Skin epidermis (tissue), 12 donors: Measurements from ENCODE around the gene ZKSCAN1.
"Not testable (repeated sequence)": the region's sequence is repeated elsewhere in the genome, so short reads cannot be mapped to it uniquely, and the experiment has no call there.

Experiments
- H3K27ac ChIP-seq, 21 experiments: fragments of 200-600 bp; sonication (generic) in 11 of 21; one replicate each; pipeline ENCODE4 v1.5.0; 2020; ENCODE audit warnings: mild to moderate bottlenecking in 3 of 21, inconsistent platforms in 2 of 21, moderate library complexity in 2 of 21
- H3K4me3 ChIP-seq, 7 experiments: fragments of 200-600 bp; sonication (generic) in 2 of 7; one replicate each; pipeline ENCODE4 v1.5.0; 2020; ENCODE audit warnings: inconsistent platforms in 2 of 7, mild to moderate bottlenecking in 2 of 7, moderate library complexity in 1 of 7

ZKSCAN1 gene

DNA sequence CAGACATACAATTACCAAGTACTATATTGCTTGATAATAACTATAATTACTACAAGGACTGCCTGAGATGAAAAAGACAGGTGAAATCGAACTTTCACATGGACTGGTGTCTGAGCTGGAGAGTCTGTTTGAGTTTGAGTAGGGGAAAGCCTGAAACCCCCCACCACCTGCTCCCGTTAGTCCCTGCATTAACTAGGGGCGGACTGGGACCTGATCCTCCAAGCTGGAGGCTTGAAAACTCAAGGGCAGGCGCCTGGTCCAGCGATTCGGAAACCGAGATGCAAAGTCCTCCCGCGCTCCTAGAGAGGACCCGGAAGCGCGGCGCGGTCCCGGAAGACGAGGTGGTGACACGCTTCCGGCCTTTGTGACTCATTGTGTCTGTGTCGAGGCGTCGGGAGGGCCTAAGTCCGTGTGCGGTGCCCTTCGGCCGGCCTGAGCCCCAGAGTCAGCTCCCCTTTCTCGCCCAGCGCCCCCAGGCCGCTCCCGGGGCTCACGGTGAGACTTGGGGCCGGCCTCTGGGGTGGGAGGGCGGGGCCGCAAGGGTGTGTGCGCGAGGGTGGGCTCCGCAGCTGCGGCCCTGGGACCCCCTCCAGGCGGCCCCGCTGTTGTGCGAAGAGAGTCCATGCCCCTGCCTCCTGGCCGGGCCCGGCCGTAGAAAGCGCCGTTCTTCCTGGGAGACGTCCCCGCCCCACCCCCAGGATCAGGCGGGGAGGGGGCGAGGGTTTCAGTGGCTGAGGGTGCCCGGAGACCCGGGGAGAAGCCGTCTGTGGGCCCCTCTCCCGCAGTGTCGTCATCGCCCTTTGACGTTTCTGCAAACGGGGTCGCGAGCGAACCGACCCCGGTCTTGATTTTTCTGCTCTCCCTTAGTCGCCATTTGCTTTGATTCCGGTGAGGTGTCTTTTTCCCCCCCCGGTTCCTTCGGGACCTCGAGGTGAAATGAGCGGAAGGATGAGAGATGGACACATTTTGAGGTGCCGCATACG, at the start of gene ZKSCAN1:
Gene ZKSCAN1 (plus strand): TSS at position 365 of the 983 bp plus-strand sequence. CDS start 7,911 bp downstream, outside the sequence.
- Histone ChIP-seq H3K4me3 (peak within 1 kb of the TSS; percentile 66 to 99 (median 91)), H3K27ac (peak within 1 kb of the TSS; percentile 96 to 100 (median 99))

DNA sequence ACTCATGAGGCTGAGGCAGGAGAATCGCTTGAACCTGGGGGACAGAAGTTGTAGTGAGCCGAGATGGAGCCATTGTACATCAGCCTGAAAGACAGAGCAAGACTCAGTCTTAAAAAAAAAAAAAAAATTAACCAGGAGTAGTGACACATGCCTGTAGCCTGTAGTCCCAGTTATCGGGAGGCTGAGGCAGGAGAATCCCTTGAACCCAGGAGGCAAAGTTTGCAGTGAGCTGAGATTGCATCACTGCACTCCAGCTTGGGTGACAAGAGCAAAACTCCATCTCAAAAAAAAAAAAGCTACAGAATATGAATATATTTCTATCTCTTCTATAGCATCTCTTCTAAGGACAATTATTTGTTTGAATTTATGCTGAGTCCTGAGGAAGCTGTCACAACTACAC, 46.1 kb upstream of the ZKSCAN1 start:
- Histone ChIP-seq H3K4me3 (no peak overlapping the region), H3K27ac (no peak overlapping the region)

DNA sequence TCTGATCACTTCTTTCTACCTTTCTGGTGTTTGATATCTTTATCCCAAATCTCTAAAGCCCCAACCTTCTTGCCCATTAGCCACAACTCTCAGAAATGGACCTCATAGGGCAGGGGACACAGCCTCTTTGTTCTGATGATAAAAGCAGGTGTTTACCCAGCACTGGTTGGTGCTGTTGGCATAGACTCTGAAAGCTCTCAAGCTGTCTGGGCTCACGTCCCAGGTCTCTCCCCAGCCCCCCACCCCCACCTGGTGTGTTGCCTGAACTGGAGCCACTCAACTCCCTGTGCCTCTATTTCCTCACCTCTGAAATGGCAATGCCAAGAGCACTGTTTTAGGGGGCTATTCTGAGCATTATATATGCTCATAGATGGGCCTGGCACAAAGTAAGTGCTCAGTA, 45.6 kb upstream of the ZKSCAN1 start:
- H3K27ac ChIP-seq, H3K4me3 ChIP-seq: not testable (repeated sequence)

DNA sequence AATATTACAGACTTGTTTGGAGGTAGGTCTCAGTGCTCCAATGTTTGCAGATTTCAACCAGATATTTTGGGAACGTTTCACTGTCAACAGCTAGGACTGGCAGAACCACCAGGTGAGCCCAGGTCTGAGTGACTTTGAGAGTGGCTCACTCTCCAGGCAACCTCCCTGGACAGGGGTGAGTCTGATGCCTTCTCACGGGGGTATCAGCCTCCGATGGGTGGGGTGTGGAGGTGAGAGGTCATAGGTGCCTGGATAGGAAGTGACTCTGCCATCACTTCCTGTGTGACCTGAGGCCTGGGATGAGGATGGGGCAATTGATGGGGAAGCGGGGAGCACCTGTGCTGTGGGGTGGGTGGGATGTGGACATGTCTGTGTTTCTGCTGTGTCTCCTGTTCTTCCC, 44.2 kb upstream of the ZKSCAN1 start:
- Histone ChIP-seq H3K27ac (no peak overlapping the region), H3K4me3 (no peak overlapping the region)

DNA sequence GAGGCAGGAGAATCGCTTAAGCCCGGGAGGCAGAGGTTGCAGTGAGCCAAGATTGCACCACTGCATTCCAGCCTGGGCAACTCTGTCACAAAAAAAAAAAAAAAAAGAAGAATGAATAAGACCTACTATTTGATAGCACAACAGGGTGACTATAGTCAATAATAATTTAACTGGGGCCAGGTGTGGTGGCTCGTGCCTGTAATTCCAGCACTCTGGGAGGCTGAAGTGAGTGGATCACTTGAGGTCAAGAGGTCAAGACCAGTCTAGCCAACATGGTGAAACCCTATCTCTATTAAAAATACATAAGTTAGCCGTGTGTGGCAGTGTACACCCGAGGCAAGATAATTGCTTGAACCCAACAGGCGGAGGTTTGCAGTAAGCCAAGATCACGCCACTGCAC, 41.6 kb upstream of the ZKSCAN1 start:
- H3K4me3 ChIP-seq: not testable (repeated sequence)
- peak overlapping the region in 1 of 21 experiments; percentile 27 for H3K27ac ChIP-seq

DNA sequence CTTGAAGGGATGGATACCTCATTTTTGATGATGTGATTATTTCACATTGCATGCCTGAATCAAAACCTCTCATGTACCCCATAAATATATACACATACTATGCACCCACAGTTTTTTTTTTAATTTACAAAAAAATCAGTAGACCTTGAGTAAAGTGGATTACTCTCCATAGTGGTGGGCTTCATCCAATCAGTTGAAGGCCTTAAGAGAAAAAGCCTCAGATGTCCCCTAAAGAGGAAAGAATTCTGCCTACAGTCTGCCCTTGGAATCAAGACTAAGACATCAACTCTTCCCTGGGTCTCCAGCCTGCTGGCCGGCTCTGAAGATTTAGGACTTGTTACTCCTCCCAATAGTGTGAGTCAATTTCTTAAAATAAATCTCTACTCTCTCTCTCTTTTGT, 40.7 kb upstream of the ZKSCAN1 start:
- Histone ChIP-seq H3K27ac (no peak overlapping the region), H3K4me3 (no peak overlapping the region)

DNA sequence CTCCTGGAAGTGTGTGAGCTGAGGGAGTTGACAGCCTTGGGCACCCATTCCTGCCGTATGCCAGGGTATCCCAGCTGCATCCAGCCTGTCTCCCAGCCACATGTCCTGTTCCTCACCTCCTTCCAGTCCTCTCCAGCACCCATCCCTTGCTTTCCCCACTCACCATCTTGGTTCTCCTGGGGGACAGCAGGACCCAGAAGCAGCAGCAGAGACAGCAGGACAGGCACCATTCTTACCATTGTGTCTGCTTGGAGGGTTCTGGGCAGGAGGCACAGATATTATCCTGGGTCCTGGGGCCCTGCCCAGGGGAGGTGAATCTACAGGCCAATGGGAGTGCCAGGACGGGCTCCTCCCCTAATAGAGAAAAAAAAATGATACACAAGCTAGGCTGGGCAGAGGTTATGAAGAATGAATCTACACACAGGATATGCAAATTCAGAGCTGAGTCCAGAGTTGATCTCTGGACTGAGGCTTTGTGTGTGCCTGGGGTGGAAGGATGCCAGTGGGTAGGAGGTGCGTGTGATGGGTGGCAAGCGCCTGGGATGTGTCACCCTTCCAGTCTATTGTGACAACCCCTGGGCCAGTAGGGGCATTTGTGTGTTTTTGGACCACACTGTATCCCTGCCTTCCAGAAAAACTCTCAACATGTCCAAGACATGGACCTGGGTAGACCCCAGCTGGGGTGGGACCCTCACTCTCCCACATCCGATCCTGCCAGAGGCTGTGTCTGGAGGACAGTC, 39.4 kb upstream of the ZKSCAN1 start, which contains the start of gene AZGP1:
Gene AZGP1 (minus strand): TSS at position 250 of the 740 bp plus-strand sequence. CDS start 11 bp downstream, at position 239.
- Histone ChIP-seq H3K27ac (no peak within 1 kb of the TSS), H3K4me3 (no peak within 1 kb of the TSS)

DNA sequence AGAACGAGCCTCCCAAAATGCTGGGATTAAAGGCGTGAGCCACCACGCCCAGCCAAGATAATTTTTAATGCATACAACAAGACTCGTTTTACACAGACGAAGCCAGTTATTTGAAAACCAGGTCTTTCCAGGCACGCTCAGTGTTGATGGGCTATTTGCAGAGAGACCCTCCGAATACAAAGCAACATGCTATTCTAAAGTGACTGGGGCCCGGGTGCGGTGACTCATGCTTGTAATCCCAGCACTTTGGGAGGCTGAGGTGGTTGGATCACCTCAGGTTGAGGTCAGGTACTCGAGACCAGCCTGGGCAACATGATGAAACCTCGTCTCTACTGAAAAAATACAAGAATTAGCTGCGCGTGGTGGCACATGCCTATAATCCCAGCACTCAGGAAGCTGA, 38.8 kb upstream of the ZKSCAN1 start:
- Histone ChIP-seq H3K4me3 (no peak overlapping the region), H3K27ac (no peak overlapping the region)

DNA sequence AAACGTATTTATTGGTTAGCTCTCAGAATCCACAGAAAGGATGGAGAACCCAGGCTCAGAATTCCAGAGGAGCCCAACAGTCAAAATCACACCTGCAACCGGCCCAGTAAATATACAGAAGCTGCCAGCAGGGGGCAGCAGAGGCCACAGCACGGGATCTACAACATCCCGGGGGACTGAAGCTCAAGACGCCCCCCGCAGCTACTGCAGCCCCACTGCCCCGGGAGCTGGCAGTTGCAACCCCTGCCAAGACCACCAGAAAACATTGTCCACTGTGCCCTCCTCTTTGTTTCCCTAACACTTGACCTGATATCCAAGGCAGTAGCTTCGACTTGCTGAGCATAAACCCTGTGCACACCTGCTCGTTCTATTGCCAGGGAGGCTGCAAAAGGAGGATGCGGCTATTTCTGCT, 35.6 kb upstream of the ZKSCAN1 start:
- not testable (repeated sequence) for H3K4me3 ChIP-seq, H3K27ac ChIP-seq

DNA sequence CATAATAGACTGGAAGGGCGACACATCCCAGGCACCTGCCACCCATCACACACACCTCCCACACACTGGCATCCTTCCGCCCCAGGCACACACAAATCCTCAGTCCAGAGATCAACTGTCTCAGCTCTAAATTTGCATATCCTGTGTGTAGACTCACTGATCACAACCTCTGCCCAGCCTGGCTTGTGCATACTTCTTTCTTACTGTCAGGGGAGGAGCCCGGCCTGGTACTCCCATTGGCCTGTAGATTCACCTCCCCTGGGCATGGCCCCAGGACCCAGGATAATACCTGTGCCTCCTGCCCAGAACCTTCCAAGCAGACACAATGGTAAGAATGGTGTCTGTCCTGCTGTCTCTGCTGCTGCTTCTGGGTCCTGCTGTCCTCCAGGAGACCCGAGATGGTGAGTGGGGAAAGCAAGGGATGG, 34.9 kb upstream of the ZKSCAN1 start:
- not testable (repeated sequence) for H3K4me3 ChIP-seq

DNA sequence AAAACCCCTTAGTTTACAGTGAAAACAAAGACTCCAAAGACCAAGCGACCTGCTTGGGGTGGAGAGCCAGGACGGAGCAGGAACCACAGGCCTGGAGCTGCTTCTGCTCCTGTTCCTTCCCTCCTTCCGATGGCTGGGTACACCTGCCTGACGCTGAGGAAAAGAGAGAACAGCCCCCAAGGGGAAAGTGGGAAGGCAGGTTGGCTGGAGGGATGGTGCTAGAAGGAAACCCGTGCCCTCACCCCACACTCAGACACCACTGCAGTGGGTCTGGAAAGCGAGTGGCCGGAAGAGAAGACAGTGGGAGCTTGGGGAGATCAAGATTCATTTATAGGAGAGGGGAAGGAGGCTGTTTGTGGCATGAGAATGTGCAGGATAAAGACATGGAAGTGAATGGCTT, 34.3 kb upstream of the ZKSCAN1 start:
- not testable (repeated sequence) for H3K4me3 ChIP-seq

More for the DNA sequence above, 34.9 kb upstream of the ZKSCAN1 start:
- not testable (repeated sequence) for H3K27ac ChIP-seq

DNA sequence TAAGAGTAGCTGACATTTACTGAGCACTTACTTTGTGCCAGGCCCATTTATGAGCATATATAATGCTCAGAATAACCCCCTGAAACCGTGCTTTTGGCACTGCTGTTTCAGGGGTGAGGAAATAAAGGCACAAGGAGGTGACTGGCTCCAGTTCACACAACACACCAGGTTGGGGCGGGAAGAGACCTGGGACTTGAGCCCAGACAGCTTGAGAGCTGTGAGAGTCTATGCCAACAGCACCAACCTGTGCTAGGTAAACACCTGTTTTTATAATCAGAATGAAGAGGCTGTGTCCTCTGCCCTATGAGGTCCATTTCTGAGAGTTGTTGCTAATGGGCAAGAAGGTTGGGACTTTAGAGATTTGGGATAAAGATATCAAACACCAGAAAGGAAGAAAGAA, 30.8 kb upstream of the ZKSCAN1 start:
- Histone ChIP-seq H3K27ac (no peak overlapping the region), H3K4me3 (no peak overlapping the region)

More for the DNA sequence above, 34.3 kb upstream of the ZKSCAN1 start:
- not testable (repeated sequence) for H3K27ac ChIP-seq

DNA sequence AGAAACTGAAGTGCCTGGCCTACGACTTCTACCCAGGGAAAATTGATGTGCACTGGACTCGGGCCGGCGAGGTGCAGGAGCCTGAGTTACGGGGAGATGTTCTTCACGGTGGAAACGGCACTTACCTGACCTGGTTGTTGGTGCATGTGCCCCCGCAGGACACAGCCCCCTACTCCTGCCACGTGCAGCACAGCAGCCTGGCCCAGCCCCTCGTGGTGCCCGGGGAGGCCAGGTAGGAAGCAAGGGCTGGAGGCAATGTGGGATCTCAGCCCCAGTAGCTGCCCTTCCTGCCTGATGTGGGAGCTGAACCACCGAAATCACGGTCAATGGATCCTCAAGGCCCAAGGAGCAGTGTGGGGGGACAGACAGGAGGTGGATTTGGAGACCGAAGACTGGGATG, 28.1 kb upstream of the ZKSCAN1 start:
- not testable (repeated sequence) for H3K27ac ChIP-seq, H3K4me3 ChIP-seq

DNA sequence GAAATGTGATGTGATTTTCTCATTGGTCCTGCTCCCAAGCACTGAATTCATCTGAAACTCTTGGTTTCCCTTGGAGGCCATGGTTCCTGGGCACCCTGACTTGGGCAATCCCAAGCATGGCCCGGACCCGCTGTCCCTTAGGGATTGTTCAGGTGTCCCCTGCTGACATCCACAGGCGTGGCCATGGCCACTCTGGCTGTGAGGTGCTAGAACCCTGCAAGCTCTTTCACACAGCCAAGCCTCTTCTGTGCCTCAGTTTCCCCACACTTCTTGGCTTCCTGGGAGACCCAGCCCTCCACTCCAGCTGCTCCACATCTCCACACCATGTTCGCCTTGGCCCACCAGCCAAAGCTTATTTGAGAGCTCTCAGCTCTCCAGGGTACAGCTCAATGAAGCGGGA, 27.6 kb upstream of the ZKSCAN1 start:
- no peak overlapping the region for H3K27ac ChIP-seq

DNA sequence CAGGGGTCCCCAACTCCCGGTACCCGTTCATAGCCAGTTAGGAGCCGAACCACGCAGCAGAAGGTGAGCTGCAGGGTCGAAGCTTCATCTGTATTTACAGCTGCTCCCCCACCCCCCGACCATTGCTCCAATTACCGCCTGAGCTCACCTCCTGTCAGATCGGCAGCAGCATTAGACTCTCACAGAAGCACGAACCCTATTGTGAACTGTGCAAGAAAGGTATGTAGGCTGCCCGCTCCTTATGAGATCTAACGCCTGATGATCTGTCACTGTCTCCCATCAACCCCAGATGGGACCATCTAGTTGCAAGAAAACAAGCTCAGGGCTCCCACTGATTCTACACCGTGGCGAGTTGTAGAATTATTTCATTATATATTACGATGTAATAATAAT, 24.9 kb upstream of the ZKSCAN1 start:
- Histone ChIP-seq H3K4me3 (no peak overlapping the region), H3K27ac (no peak overlapping the region)

More for the DNA sequence above, 27.6 kb upstream of the ZKSCAN1 start:
- no peak overlapping the region for H3K4me3 ChIP-seq

DNA sequence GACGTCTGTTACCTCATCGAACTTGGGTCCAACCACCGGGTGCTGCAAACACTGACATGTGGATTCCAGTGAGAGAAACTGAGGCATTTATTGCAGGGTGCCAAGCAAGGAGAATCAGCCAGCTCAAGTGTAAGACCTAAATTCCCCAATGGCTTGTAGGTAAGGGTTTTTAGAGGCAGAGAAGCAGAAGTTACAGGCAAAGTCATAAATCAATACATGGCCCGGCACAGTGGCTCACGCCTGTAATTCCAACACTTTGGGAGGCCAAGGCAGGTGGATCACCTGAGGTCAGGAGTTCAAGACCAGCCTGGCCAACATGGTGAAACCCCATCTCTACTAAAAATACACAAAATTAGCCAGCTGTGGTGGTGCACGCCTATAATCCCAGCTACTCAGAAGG, 23.9 kb upstream of the ZKSCAN1 start:
- H3K4me3 ChIP-seq, H3K27ac ChIP-seq: not testable (repeated sequence)

DNA sequence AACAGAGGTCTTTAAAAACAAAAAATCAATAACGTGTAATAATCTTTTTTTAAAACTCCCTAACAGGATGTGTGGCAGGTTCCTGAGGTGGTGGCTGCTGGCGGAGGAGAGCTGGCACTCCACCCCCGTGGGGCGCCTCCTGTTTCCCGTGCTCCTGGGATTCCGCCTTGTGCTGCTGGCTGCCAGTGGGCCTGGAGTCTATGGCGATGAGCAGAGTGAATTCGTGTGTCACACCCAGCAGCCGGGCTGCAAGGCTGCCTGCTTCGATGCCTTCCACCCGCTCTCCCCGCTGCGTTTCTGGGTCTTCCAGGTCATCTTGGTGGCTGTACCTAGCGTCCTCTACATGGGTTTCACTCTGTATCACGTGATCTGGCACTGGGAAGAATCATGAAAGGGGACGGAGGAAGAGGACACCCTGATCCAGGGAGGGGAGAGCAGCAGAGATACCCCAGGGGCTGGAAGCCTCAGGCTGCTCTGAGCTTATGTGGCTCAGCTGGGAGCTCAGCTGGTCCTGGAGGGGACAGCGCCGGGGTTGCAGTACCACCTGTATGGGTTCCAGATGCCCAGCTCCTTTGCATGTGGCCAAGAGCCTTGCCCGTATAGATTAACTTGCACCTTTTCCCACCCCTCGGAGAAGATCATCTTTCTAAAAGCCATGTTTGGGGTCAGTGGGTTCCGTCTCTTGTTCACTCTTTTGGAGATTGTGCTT, 22.9 kb upstream of the ZKSCAN1 start:
- Histone ChIP-seq H3K4me3 (no peak overlapping the region), H3K27ac (no peak overlapping the region)

DNA sequence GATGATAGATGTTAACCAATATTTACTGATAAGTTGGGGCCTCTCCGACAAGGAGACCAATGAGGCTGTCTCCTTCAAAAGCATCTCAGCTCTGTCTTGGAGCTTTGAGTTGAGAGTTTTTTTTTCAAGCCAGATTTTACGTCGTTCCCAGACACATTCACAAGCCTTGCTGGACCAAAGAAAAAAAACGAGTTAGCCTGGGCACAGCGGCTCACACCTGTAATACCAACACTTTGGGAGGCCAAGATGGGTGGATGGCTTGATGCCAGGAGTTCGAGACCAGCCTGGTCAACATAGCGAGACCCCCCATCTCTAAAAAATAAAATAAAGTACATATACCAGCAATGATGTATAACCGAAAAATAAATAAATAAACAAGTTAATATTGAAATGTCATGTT, 20.6 kb upstream of the ZKSCAN1 start:
- no peak overlapping the region for H3K4me3 ChIP-seq
- no peak overlapping the region for H3K27ac ChIP-seq

DNA sequence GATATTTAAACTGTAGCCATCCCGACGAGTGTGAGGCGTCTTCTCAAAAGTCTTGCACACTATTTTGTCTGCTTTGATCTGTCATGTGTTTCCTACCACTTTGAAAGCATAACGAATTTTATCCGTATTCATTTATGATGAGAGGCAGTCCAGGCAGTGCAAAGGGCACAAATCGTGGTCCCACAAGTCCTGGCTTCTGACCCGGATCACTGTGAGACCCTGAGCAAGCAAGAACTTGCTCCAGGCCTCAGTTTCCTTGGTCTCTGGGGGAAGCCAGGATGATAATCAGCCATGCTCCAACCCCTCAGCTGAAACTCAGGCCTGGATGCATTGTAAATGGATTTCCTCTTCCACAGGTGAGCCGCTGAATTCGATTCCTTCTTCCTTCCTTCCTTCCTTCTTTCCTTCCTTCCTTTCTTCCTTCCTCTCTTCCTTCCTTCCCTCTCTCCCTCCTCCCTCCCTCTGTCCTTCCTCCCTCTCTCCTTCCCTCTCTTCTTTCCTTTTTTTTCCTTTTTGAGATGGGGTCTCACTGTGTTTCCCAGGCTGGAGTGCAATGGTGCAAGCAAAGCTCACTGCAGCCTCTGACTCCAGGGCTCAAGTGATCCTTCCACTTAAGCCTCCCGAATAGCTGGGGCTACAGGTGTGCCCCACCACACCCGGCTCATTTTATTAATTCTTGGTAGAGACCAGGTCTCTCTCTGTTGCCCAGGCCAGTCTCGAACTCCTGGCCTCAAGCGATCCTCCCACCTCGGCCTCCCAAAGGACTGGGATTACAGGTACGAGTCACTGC, 18.4 kb upstream of the ZKSCAN1 start:
- H3K4me3 ChIP-seq: peak overlapping the region; percentile 28 to 44 (median 33)
- peak overlapping the region in 20 of 21 experiments; percentile 45 to 90 (median 76) for H3K27ac ChIP-seq
